ENCODE measurements around the gene SIPA1L3.
"Not testable (repeated sequence)": the region's sequence is repeated elsewhere in the genome, so short reads cannot be mapped to it uniquely, and the experiment has no call there.

The SIPA1L3 gene

DNA sequence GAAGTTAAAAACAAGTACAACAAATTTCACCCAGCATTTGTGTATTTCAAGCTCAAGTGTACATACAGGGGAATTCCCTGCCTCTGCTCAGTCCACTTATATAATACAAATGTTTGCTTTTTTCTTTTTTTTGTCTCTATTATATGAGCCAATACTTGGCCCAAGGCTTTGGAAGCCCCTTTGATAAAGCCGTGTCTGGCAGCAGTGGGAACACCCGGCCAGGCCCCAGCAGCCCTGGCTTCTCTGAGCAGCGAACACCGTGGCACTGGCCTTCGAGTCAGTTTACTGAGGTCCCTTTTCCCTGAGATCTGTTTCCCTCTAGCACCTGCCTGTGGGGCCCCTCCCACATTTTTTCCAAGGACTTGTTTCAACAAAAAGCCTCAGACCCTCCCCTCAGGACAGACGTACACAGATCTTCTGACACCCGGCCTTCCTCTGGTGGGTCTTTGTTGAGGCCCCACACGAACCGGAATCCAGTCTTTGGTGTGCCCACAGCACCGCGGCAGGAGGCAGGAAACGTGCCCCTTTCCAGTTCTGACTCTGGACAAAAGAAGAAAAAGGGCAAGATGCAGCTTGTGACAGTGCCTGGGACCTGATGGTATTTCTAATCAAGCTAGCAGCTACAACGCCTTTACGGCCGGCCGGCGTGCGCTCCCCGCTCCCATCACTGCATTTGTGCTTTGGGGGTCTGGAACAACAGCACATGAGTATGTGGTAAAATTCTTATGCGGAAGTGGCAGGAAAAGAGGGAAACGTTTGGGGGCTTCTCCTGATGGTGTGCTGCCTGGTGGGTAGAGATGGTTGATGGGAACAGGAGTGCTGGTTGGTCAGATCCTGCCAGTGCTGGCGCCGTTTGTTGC is 13.8 kb downstream of the SIPA1L3 start:
- no peak for DNase-seq

DNA sequence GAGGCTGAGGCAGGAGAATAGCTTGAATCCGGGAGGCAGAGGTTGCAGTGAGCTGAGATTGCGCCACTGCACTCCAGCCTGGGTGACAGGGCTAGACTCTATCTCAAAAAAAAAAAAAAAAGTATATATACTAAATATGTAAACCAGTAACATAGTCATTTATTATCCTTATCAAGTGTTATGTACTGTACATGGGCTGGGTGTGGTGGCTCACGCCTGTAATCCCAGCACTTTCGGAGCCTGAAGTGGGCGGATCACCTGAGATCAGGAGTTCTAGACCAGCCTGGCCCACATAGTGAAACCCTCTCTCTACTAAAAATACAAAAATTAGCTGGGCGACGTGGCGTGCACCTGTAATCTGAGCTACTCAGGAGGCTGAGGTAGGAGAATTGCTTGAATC is 17.6 kb downstream of the SIPA1L3 start:
- not testable (repeated sequence) for DNase-seq

DNA sequence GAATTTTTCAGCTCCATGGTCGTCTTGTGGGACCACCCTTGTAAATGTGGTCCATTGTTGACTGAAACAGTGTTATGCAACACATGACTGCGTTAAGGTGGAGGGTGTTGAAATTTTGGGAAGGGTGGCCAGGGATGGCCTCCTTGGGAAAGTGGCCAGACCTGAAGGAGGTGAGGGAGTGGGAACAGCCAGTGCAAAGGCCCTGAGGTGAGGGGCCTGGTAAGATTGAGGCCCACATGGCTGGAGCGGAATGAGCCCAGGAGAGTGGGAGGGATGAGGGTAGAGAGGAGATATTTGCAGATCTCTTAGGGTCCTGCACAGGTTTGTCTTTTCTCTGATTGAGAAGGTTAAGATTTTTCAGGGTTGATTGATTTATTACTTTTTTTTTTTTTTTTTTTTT is 18.2 kb downstream of the SIPA1L3 start:
- DNase-seq: no peak

DNA sequence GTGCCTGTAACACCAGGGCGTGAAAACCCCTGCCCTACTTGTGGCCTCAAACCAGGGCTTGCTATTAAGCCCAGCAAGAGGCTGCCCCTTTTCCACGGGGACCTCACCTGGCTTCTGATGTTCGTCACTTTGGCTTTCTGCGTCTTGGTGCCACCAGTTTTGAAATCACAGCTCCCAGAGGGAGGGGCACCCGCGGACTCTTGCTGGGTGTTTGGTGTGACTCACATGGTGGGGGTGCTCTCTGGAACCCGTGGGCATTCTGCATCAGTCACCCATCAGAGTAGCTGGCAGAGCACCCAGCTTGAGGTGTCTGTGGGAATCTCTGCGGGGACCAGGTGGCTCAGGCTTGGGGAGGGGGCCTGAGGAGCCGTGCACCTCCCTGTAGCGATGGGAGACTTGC is 19.2 kb downstream of the SIPA1L3 start:
- no peak for DNase-seq

DNA sequence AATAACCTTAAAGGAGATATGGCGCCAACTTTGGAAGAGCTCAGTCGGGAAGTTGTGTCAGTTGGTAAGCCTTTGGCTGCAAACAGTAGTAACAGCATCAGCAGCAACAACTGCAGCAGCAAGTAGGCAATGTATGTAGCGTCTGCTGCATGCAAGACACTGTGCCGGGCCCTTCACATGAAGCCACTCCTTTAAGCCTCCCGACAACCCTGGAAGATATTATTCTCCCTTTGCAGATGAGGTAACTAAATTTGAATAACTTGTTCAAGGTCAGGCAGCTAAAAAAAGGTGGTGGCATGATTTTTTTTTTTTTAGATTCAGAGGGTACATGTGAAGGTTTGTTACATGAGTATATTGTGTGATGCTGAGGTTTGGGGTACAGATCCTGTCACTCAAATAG is 19.7 kb downstream of the SIPA1L3 start:
- DNase-seq: no peak

DNA sequence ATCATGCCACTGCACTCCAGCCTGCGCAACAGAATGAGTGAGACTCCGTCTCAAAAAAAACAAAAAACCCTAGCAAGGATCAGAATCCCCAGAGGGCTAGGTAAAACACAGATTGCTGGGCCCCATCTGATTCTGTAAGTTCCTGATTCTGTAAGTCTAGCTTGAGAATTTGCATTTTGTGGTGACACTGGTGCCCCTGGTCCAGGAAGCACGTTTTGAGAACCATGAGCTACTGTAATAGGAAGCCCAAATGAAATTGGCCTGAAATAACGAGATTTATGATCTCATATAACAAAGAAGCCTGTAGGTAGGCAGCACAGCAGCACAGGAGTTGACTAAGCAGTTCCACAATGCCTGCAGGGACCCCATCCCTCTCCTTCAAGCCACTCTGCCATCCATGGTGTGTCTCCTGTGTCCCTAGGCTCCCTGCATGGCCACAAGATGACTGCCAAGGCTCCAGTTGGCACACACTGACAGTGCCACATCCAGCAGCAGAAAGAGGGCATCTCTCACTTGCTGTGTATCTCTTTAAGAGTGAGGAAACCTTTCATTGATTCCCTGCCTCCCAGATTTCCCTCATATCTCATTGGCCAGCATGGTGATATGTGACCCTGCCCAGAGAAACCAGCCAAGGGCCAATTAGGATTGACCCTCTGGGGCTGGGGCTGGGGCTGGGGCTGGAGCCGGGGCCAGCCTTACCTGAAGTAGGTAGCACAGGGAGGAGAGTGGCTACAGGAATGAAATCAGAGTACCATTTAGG is 21.7 kb downstream of the SIPA1L3 start:
- DNase-seq: no peak

DNA sequence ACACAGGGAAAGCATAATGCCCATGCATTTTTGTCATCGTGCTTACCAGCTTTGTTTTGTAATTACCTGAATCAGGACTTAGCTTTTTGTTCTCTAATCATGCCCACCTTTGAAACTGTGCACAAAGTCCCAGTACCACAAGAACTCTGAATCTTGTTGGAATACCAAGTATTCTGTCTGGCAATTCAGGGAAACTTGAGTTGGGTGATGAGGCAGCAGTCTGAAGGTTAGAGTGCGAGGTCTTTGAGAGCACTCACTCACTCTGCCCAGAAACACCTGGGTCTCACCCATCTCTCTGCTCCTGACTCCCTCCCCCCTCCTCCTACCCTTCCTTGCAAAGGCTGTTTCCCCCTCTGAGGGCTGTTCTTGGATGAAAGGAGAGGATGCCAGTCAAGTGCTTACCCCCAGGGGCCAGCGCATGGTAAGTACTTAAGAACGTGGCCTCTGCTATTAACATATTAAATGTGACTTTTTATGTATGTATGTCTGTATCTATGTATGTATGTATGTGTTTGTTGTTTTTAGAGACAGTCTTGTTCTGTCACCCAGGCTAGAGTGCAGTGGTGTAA is 22.4 kb downstream of the SIPA1L3 start:
- DNase-seq: no peak

DNA sequence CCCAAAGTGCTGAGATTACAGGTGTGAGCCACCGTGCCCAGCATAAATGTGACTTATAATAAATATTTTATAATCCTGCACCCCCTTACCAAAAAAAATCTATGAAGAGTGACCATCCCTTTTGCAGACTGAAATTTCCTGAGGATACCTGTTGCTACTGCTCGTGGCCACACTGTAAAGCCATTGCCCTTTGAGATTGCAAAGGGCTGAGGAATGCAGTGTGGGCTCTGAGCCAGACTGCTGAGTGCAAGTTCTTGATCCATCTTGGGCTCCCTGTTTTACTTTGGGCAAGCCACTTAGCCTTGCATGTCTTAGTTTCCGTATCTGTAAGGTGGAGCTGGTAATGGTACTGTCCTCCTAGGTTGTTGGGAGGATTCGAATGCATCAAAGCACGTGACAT is 23.4 kb downstream of the SIPA1L3 start:
- no peak for DNase-seq

DNA sequence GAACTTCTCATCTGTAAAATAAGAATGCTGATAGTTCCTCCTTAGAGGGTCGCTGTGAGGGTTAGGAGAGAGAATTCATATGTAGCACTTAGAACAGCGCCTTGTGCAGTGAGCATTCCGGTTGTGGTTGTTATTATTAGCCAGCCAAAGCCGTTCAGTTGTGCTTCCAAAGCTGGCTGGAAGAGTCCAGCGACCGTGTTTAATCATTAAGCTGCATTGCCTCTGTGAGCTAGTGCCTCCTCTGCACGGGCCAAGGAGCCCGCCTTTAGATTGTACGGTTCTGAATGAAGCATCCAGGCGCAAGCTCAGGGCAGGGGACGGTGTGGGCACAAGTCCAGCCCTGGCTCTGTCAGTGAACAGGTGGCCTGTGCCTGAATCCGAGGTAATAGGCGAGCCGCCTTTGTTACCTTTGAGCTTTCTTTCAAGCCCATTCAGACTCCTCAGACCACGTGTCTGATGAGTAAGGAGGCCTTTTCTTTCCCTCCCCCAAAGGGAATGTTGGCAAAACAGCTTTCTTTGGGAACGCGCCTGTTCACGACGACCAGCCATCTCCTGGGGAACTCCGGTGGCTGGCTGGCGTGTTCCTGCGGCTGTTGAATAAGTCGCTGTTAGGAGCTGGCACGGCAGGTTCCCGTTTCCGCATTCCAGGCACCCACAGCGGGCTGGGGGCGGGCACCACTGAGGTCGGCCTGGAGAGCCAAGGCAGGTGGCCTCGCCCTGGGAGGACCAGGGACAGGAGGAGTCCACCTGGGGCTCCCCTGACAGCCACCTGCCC is 25.1 kb downstream of the SIPA1L3 start:
- peak; percentile 58 for DNase-seq

DNA sequence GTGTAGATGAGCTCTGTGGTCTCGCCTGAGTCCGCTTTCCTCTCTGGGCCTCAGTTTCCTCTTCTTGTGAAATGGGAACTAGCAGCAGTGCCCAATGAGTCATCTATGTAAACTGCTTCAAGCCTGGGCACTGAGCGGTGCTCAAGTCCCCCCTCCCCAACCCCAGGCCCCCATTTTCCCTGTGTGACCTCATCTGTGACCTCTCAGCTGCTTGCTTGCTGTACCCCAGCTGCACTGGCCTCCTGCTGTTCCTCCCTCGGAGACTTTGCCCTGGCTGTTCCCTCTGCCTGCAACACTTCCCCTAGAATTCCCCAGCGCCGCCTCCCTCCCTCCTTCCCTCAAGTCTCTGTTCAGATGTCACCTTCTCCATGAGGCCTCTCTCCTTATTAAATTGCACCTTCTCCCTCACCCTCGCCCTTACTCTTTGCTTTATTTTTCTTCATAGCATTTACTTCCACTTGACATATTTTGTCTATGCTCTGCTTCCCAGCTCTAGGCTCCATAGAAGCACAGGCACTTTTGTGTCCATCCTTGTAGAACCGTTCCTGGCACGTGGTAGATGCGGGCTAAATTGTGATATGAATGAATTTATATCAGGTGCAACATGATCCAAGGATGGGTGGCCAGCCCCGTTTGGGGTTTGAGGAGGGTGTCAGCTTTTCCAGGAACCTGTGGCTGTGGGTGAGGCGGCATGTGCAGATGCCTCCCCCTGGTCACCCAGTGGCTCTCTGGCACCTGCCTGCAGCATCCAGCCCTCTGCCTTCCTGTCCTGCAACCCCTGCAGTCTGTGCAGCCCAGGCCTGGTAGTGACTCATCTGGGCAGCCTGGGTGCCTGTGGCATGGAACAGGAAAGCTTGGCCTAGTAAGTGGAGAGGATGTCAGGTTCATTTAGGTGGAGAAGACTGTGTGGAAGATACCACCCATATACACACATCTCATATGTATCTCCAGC is 26.3 kb downstream of the SIPA1L3 start:
- DNase-seq: no peak

DNA sequence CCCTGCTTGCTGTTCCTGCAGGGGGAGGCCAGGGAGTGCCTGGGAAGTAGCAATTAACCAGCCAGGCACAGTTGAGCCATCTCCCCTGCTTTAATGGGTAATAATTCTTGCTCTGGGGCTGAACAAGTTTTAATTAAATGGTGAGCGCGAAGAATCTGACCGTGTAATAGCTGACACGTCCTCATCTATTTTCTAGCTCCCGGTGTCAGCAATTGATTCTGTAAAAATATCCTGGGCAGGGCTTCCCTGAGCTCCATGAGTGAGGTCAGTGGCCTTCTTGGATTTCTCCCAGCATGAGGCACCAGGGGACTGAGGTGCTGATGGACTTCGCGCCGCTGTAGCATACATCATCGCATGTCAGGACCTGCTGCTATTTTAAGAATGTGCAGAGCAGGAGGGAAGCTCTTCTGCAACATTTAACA is 26.9 kb downstream of the SIPA1L3 start:
- DNase-seq: no peak

DNA sequence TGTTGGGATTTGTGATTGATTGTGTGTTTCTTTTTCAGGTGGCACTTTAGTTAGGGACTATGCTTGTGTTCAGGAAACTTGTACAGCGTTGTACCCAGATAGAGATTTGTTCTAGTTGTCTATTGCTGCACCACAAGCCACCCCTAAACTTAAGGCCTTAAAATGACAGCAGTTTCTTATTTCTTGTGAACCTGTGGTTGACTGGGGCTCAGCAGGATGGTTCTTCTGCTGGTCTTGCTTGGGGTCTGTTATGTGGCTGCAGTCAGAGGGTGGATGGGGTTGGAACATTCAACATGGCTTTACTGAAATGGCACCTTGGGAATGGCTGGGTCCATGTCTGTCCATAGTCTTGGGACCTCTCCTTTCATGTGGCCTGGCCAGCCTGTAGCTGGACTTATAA is 28.3 kb downstream of the SIPA1L3 start:
- DNase-seq: no peak

DNA sequence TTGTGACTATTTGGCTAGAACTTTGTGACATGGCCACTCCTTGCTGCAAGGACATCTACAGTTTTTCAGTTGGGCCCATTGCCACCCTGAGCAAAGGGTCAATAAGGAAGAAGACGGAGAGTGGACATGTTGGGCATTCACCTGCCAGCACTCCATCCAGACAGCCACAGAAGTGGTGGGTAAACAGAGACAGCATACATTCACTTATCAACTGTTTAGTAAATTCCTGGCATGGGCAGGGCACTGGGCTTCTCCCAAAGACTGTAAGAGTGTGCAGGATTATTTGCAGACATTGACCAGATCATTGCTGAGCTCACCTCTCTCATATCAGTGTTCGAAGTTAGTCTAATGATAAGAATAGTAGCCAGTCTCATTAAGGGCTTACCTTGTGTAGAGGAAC is 29.2 kb downstream of the SIPA1L3 start:
- no peak for DNase-seq

DNA sequence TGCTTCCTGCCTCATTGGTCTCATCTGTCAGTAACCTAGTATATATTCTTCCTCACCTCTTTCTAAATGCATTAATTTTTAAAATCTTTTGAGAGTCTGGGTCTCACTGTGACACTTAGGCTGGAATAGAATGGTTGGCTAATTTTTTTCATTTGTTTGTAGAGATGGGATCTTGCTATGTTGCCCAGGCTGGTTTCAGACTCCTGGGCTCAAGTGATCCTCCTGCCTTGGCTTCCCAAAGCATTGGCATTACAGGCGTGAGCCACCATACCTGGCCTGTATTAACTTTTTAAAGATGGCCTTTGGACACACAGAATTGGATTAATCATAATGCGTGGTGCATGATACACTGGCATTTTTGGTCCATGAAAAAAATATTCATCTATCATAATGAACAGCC is 29.9 kb downstream of the SIPA1L3 start:
- DNase-seq: no peak

DNA sequence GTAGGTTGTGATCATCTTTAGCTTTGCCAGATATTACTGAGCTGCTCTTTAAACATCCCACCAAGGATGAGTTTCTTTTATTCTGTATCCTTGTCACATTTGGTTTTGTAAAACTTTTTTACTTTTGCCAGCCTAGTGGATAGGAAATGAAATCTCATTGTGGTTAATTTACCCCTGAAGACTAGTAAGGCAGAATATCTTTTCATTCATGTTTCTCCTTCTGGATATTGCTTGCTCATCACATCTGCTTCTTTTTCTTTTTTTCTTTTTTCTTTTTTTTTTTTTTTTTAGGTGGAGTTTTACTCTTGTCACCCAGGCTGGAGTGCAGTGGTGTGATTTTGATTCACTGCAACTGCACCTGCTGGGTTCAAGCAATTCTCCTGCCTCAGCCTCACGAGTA is 31.3 kb downstream of the SIPA1L3 start:
- DNase-seq: no peak

DNA sequence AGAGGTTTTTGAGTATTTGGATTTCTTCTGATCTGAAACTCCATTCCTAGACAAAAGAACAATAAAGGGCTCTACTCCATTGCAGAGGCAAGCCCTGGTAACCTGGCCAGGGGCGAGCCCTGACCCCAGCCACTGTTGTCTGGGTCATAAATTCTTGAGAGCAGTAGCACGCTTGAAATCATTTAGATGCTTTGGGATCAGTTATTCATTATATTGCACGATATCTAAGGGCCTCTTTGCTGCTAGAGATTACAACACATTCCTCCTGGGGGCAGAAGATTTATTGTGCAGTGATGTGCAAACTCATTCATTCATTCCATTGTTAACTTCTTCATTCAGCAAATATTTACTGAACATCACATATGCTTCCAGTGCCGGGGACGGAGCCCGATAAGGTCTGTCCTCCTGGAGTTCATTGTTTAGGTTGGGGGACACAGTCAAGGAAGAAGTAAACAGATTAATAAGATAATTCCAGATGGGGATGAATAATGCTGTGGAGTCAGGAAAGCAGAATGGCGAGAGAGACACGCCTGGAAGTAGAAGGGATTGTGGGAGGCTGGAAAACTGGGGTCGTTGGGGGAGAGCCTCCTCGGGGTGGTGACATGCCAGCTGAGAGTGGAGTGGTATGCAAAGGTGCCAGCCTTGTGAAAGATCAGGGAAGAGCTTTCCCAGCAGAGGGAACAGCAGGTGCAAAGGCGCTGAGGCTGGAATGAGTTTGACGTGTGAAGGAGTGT is 34.9 kb downstream of the SIPA1L3 start:
- DNase-seq: no peak

DNA sequence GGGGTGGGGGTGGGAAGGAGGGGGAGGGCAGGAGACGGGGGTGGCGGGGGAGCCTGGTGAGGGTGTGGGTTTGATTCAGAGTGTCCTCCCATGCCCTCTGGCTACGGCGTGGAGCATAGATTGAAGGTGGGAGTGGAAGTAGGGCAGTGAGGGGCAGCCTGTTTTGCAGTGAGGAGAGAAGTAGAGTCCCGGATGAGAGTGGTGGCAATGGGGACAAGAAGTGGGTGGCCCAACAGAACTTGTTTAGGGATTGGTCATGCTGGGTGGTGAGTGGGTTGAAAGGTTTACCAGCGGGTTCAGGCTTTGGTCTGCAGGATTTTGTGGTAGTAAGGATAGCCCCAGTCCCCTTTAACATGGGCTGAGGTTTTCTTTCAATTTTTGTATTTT is 35.5 kb downstream of the SIPA1L3 start:
- no peak for DNase-seq

DNA sequence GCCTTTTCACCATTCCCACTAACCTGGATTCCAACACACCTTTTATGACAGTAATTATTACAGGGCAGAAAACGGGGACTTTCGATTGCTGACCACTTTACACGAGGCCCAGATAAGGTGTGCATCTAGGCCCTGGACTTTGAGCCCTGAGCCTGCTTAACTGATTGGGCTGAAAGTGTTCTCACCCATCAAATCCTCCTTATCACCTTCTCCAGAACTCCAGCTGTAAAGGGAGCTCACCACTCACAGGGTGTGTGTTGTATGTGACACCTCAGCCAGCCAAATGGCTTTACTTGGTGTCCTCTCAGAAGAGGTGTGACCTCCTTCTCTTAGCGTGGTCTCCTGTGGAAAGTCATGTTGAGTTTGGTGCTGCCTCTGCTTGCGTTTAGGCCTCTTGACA is 36.5 kb downstream of the SIPA1L3 start:
- no peak for DNase-seq

DNA sequence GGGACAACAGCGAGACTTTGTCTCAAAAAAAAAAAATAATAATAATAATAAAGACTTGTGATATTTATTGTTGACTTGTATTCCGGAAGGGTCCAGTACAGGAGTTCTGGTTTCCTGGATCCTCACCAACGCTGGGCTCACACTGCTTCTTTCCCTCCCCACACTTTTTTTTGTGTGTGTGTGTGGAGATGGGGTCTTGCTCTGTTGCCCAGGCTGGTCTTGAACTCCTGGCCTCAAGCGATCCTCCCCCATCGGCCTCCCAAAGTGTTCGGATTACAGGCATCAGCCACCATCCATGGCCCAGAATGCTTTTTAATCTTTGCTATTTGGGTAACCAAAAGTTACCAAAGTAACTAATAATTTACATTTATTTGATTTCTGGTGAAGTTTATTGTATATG is 39.1 kb downstream of the SIPA1L3 start:
- no peak for DNase-seq

DNA sequence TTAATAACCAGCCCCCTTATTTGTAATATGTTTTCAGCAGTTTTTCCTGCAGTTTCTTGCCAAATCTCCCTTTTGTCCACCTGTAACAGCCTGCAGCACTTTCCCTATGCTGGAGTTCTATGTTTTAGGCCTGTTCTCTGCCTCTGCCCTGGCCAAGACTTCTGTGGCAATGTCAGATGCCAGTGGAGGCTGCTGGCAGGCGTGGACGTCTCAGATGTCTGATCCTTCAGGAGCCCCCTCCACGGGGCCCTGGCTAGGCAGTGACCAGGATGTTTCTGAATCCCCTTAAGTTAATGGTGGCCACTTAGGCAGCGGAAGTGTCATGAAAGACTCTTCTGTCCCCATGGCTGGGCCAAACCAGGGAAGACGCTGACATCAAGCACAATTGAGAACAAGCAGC is 40.8 kb downstream of the SIPA1L3 start:
- no peak for DNase-seq

DNA sequence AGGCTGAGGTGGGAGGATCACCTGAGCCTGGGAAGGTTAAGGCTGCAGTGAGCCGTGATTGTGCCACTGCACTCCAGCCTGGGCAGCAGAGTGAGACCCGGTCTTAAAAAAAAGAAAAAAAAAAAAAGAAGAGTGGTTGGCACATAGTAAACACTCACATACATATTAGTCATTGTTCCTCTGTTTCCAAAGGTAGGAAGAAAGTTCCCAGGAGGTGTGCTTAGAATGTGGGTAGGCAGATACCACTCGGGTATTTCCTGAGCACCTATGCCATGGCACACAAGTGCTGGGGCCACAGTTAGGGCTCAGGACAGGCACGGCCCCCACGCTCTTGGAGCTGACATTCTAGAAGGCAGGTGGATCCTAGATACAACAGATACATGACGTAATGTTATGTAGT is 41.4 kb downstream of the SIPA1L3 start:
- DNase-seq: no peak

Measured in NCI-H1092 (cell line).